HG03378 (cell line): ENCODE data around the gene FKBP4.

Experiments used
- ATAC-seq: cut with Tn5 transposase; IDR thresholded peaks from one replicate; pipeline ENCODE4 v1.9.1; 2021; ENCODE audit warnings: mild to moderate bottlenecking, moderate library complexity; ENCODE audit not compliant: unreplicated experiment

Gene FKBP4

DNA sequence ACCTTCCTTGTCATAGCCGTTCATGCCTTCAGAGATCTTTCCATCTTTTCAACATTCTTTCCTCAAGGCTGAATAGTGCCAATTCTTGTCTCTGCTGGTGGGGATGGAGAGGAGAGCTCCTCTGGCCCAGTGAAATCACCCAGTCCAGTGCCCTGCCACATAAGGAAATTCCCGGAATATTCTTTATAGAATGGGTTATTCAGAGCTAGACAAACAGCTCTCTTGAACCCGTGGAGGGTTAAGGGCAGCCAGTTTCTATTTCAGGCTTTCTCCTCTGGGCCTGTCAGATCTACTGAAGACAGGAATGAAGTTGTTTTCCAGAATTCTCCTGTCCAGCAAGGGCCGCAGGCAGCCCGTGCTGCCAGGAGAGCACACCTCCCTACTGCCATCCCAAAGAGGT is 48.2 kb downstream of the FKBP4 start:
- ATAC-seq: no peak

DNA sequence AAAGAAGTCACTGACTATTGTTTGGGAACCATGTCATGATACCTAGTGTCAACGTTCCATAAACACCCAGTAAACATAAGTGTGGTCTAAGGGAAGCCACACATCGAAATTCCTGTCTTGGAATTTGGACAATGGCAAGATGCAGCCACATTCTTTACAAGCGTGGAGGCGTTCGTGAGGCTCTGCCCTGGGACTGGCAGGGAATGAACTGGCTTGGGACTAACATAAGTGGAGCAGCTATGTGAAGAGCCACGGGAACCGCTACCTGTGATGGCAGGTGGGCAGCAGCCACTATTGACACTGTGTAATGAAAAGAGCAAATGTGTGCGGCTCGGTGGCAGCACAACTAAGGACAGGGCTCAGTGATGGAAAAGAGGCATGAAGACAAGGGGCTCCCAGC is 50.0 kb downstream of the FKBP4 start:
- no peak for ATAC-seq

DNA sequence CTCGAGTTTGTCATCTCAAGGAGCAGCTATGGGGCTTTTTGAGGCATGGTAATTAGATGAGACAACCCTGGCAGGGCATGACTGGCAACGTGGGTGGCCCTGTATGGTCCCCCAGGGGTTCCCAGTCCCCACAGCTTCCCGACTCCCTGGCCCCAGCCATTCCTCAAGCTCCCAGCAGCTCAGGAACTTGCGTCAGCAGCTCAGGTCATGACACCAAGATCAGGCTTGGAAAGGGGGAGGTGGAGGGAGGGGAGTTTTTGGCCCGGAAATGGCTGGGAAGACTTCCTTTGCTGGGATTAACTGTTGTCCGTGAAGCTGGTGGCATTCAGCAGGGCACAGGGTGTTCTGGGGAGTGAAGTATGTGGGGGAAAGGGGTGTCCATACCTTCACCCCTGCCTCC is 50.5 kb downstream of the FKBP4 start:
- ATAC-seq: no peak

DNA sequence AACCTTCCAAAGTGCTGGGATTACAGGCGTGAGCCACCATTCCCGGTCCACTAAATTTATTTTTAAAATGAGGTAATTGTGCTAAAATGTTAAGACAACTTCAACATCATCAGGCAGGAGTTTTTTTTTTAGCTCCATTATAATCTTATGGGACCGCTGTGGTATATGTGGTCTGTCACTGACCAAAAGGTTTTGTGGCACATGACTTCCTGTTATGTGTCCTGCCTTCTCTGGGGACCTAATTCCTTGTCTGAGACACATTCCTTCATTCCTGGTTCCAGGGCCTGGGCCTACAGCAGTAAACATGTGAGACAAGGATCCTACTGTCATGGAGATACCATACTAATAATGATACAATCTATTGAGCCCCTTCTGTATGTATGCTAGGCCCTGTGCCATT is 57.2 kb downstream of the FKBP4 start:
- no peak for ATAC-seq

DNA sequence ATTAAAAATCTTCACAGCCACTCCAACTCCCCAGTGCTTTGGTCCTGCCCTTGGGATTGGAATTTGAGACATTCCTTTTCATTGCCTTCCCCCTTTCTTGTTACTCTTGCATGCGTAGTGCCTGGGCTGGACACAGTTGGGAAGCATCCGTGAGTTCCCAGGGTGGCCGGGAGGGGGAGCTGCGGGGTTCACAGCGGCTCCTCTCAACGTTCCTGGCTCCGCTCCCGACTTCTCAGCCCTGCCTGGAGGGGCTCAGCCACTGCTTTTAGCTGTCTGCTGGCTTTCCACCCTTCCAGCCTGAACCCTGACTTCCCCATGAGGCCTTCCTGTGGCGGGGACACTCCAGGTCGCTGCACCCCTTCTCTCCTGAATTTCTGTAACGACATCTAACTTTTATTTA is 58.9 kb downstream of the FKBP4 start:
- no peak for ATAC-seq
